Measurements from ENCODE around the gene PHAF1. TPM values are rescaled to one million over a fixed set of nuclear protein-coding genes. Genes with fewer than 3 reads are reported as not detected.

PHAF1 gene
- total and polyA plus RNA-seq, 4 donors: 26.6 to 42.4 (median 28.4) TPM

DNA sequence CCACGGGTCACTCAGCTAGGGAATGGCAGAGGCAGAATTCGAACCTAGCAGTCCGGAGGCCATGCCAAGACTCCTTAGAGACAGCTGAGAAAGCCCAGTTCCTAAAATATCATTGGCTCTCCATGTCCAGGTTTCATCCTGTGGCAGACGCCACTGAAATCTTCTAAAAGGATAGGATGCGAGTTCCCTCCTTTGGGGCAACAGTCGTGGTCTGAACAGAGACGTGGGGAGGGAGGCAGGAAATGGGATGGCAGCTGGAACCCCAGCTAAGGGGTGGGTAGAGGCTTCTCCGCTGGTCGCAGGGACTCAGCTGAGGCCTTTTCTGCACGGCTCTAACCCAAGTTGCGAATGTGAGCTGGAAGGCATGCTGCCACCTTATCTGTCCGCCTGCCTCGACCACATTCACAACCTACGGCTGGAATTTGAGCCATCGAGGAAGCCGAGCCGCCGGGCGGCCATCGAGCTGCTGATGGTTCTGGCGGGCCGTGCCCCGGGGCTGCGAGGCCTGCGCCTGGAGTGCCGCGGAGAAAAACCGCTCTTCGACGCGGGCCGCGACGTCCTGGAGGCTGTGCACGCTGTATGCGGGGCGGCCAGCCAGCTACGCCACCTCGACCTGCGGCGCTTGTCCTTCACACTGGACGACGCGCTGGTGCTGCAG, 52.9 kb downstream of the PHAF1 start:
- no peak overlapping the region for H3K27ac ChIP-seq (ENCODE audit: low read depth in 1 of 2, low read length in 2 of 2)
- 36% methylated on average over 44 of the region's 44 CpGs for WGBS
- peak overlapping the region in 1 of 3 donors; percentile 39 for H3K4me3 ChIP-seq (ENCODE audit: low read depth in 1 of 3, low read length in 3 of 3)
- no peak overlapping the region for H3K9ac ChIP-seq (ENCODE audit: low read depth in 1 of 2, low read length in 2 of 2)
- H3K27me3 ChIP-seq (ENCODE audit: control insufficient read depth in 4 of 4, insufficient read depth in 4 of 4, low read length in 3 of 4): no peaks in the 10 kb centered on the region
- TF ChIP-seq JUND (IDR thresholded peaks at IDR 0.05): no peak
- TF ChIP-seq, protein P1, sequence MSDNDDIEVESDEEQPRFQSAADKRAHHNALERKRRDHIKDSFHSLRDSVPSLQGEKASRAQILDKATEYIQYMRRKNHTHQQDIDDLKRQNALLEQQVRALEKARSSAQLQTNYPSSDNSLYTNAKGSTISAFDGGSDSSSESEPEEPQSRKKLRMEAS (IDR thresholded peaks at IDR 0.05): no peak
- TF ChIP-seq EGR1 (IDR thresholded peaks at IDR 0.05; ENCODE audit: low read depth in 2 of 2): no peak
- TF ChIP-seq, protein P2, sequence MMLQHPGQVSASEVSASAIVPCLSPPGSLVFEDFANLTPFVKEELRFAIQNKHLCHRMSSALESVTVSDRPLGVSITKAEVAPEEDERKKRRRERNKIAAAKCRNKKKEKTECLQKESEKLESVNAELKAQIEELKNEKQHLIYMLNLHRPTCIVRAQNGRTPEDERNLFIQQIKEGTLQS (IDR thresholded peaks at IDR 0.05): no peak
- TF ChIP-seq HNF4G (IDR thresholded peaks at IDR 0.05): no peak
- H3K9me3 ChIP-seq (ENCODE audit: control insufficient read depth in 4 of 4, low read length in 3 of 4): no peaks in the 10 kb centered on the region
- no peak for DNase-seq (ENCODE audit: low spot score)
- H3K4me1 ChIP-seq (ENCODE audit: control insufficient read depth in 4 of 4, insufficient read depth in 4 of 4, low read length in 3 of 4): peaks cover 26 to 50% (median 41%) of the 10 kb centered on the region in 4 donors
- peaks cover 0 to under 1% (median 0%) of the 10 kb centered on the region in 4 donors for H3K36me3 ChIP-seq (ENCODE audit: control insufficient read depth in 4 of 4, insufficient read depth in 3 of 4, low read depth in 1 of 4, low read length in 3 of 4)

DNA sequence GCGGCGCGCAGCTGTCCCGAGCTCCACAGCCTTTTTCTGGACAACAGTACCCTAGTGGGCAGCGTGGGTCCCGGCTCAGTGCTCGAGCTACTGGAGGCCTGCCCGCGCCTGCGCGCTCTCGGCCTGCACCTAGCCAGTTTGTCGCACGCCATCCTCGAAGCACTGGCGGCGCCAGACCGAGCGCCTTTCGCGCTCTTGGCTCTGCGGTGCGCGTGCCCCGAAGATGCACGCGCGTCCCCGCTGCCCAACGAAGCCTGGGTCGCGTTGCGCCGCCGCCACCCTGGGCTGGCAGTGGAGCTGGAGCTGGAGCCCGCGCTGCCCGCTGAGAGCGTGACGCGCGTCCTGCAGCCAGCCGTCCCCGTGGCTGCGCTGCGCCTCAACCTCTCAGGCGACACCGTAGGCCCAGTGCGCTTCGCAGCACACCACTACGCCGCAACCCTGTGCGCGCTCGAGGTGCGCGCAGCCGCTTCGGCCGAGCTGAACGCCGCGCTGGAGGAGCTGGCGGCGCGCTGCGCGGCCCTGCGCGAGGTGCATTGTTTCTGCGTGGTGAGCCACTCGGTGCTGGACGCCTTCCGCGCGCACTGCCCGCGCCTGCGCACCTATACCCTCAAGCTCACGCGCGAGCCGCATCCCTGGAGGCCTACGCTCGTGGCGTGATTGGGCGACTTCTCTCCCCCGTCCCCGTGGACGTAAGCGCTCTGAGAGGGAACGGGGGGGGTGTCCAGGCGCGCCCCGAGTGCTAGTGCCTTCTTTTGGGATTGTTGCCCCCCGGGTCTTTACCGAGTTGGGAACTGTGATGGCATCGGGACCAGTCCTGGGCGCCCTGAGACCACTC, 53.6 kb downstream of the PHAF1 start:
- Histone ChIP-seq H3K4me1 (ENCODE audit: control insufficient read depth in 4 of 4, insufficient read depth in 4 of 4, low read length in 3 of 4) (peaks cover 26 to 50% (median 41%) of the 10 kb centered on the region in 4 donors), H3K9me3 (ENCODE audit: control insufficient read depth in 4 of 4, low read length in 3 of 4) (no peaks in the 10 kb centered on the region), H3K9ac (ENCODE audit: low read depth in 1 of 2, low read length in 2 of 2) (no peak overlapping the region), H3K27ac (ENCODE audit: low read depth in 1 of 2, low read length in 2 of 2) (no peak overlapping the region), H3K4me3 (ENCODE audit: low read depth in 1 of 3, low read length in 3 of 3) (peak overlapping the region in 2 of 3 donors; percentile 3 to 39), H3K27me3 (ENCODE audit: control insufficient read depth in 4 of 4, insufficient read depth in 4 of 4, low read length in 3 of 4) (no peaks in the 10 kb centered on the region), H3K36me3 (ENCODE audit: control insufficient read depth in 4 of 4, insufficient read depth in 3 of 4, low read depth in 1 of 4, low read length in 3 of 4) (peaks cover 0 to 2% (median 0%) of the 10 kb centered on the region in 4 donors)
- WGBS: 10% methylated on average over 99 of the region's 99 CpGs
- DNase-seq (ENCODE audit: low spot score): no peak
- TF ChIP-seq YY1 (IDR thresholded peaks at IDR 0.05) (no peak), JUND (IDR thresholded peaks at IDR 0.05) (no peak), RAD21 (IDR thresholded peaks at IDR 0.05) (no peak), NR2F2 (IDR thresholded peaks at IDR 0.05) (no peak), RXRA (IDR thresholded peaks at IDR 0.05) (no peak), SP1 (IDR thresholded peaks at IDR 0.05) (no peak), TAF1 (conservative IDR thresholded peaks at IDR 0.05) (no peak), FOXA2 (IDR thresholded peaks at IDR 0.05) (no peak), HNF4A (conservative IDR thresholded peaks at IDR 0.05) (no peak), GABPA (IDR thresholded peaks at IDR 0.05 in 1 of 2, conservative IDR thresholded peaks at IDR 0.05 in 1 of 2) (no peak), HNF4G (IDR thresholded peaks at IDR 0.05) (no peak), FOXA1 (IDR thresholded peaks at IDR 0.05) (no peak), EGR1 (IDR thresholded peaks at IDR 0.05; ENCODE audit: low read depth in 2 of 2) (no peak)
- TF ChIP-seq, protein P3, sequence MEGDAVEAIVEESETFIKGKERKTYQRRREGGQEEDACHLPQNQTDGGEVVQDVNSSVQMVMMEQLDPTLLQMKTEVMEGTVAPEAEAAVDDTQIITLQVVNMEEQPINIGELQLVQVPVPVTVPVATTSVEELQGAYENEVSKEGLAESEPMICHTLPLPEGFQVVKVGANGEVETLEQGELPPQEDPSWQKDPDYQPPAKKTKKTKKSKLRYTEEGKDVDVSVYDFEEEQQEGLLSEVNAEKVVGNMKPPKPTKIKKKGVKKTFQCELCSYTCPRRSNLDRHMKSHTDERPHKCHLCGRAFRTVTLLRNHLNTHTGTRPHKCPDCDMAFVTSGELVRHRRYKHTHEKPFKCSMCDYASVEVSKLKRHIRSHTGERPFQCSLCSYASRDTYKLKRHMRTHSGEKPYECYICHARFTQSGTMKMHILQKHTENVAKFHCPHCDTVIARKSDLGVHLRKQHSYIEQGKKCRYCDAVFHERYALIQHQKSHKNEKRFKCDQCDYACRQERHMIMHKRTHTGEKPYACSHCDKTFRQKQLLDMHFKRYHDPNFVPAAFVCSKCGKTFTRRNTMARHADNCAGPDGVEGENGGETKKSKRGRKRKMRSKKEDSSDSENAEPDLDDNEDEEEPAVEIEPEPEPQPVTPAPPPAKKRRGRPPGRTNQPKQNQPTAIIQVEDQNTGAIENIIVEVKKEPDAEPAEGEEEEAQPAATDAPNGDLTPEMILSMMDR (IDR thresholded peaks at IDR 0.05; ENCODE audit: low read depth, low read length, missing input control): no peak
- TF ChIP-seq, protein P2 (IDR thresholded peaks at IDR 0.05): no peak
- TF ChIP-seq, protein P1 (IDR thresholded peaks at IDR 0.05): no peak
- TF ChIP-seq, protein P4, sequence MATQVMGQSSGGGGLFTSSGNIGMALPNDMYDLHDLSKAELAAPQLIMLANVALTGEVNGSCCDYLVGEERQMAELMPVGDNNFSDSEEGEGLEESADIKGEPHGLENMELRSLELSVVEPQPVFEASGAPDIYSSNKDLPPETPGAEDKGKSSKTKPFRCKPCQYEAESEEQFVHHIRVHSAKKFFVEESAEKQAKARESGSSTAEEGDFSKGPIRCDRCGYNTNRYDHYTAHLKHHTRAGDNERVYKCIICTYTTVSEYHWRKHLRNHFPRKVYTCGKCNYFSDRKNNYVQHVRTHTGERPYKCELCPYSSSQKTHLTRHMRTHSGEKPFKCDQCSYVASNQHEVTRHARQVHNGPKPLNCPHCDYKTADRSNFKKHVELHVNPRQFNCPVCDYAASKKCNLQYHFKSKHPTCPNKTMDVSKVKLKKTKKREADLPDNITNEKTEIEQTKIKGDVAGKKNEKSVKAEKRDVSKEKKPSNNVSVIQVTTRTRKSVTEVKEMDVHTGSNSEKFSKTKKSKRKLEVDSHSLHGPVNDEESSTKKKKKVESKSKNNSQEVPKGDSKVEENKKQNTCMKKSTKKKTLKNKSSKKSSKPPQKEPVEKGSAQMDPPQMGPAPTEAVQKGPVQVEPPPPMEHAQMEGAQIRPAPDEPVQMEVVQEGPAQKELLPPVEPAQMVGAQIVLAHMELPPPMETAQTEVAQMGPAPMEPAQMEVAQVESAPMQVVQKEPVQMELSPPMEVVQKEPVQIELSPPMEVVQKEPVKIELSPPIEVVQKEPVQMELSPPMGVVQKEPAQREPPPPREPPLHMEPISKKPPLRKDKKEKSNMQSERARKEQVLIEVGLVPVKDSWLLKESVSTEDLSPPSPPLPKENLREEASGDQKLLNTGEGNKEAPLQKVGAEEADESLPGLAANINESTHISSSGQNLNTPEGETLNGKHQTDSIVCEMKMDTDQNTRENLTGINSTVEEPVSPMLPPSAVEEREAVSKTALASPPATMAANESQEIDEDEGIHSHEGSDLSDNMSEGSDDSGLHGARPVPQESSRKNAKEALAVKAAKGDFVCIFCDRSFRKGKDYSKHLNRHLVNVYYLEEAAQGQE (IDR thresholded peaks at IDR 0.05): no peak
- TF ChIP-seq, protein P5, sequence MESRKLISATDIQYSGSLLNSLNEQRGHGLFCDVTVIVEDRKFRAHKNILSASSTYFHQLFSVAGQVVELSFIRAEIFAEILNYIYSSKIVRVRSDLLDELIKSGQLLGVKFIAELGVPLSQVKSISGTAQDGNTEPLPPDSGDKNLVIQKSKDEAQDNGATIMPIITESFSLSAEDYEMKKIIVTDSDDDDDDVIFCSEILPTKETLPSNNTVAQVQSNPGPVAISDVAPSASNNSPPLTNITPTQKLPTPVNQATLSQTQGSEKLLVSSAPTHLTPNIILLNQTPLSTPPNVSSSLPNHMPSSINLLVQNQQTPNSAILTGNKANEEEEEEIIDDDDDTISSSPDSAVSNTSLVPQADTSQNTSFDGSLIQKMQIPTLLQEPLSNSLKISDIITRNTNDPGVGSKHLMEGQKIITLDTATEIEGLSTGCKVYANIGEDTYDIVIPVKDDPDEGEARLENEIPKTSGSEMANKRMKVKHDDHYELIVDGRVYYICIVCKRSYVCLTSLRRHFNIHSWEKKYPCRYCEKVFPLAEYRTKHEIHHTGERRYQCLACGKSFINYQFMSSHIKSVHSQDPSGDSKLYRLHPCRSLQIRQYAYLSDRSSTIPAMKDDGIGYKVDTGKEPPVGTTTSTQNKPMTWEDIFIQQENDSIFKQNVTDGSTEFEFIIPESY (IDR thresholded peaks at IDR 0.05): no peak
